Progenitor cell of endocrine pancreas (in vitro differentiated cells): ENCODE data around the gene DPP6. TPM values are rescaled to one million over a fixed set of nuclear protein-coding genes. Genes with fewer than 3 reads are reported as not detected.

ENCODE experiments used
- DNase-seq: peaks from one replicate; pipeline ENCODE4 v3.0.0; 2021; ENCODE audit warnings: low spot score; ENCODE audit not compliant: unreplicated experiment
- H3K27ac Mint-ChIP-seq: 2 replicates; pipeline ENCODE4 v1.8.0; 2021; ENCODE audit warnings: mild to moderate bottlenecking, moderate library complexity, mixed read lengths
- H3K27me3 Mint-ChIP-seq: 2 replicates; pipeline ENCODE4 v1.8.0; 2021; ENCODE audit warnings: mixed read lengths
- H3K36me3 Mint-ChIP-seq: 2 replicates; pipeline ENCODE4 v1.8.0; 2022; ENCODE audit warnings: mixed read lengths; ENCODE audit not compliant: insufficient read depth
- H3K4me1 Mint-ChIP-seq: 2 replicates; pipeline ENCODE4 v1.8.0; 2021; ENCODE audit warnings: low read depth, mixed read lengths
- H3K4me3 Mint-ChIP-seq: 2 replicates; pipeline ENCODE4 v1.8.0; 2021; ENCODE audit warnings: low read depth, mild to moderate bottlenecking, moderate library complexity, mixed read lengths
- H3K9me3 Mint-ChIP-seq: 2 replicates; pipeline ENCODE4 v1.8.0; 2021; ENCODE audit warnings: low read depth, mixed read lengths
- total RNA-seq: library from RNA; stranded (reverse); gene quantifications from 2 replicates; pipeline ENCODE4 v1.2.1, GENCODE V29; 2021
- TF ChIP-seq, protein P1 (sequence below): fragments of 200-600 bp; sonication (generic); IDR thresholded peaks from one replicate; pipeline ENCODE4 v1.5.0; 2021; ENCODE audit warnings: antibody characterized with exemption, mild to moderate bottlenecking; ENCODE audit not compliant: unreplicated experiment

DPP6 gene
- total RNA-seq, 1 donor from 2014 or later = 13.4 TPM

GRCh38 chr7:154183482-154183881 is 131.3 kb downstream of the DPP6 start:
- H3K9me3 Mint-ChIP-seq = no peaks in the 10 kb centered on the region
- no peak for DNase-seq
- H3K27ac Mint-ChIP-seq = no peak overlapping the region
- peaks cover 55% of the 10 kb centered on the region for H3K27me3 Mint-ChIP-seq
- H3K4me3 Mint-ChIP-seq = no peak overlapping the region
- H3K4me1 Mint-ChIP-seq = no peaks in the 10 kb centered on the region
- TF ChIP-seq, protein P1, sequence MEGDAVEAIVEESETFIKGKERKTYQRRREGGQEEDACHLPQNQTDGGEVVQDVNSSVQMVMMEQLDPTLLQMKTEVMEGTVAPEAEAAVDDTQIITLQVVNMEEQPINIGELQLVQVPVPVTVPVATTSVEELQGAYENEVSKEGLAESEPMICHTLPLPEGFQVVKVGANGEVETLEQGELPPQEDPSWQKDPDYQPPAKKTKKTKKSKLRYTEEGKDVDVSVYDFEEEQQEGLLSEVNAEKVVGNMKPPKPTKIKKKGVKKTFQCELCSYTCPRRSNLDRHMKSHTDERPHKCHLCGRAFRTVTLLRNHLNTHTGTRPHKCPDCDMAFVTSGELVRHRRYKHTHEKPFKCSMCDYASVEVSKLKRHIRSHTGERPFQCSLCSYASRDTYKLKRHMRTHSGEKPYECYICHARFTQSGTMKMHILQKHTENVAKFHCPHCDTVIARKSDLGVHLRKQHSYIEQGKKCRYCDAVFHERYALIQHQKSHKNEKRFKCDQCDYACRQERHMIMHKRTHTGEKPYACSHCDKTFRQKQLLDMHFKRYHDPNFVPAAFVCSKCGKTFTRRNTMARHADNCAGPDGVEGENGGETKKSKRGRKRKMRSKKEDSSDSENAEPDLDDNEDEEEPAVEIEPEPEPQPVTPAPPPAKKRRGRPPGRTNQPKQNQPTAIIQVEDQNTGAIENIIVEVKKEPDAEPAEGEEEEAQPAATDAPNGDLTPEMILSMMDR = no peak
- H3K36me3 Mint-ChIP-seq = no peaks in the 10 kb centered on the region

DNA sequence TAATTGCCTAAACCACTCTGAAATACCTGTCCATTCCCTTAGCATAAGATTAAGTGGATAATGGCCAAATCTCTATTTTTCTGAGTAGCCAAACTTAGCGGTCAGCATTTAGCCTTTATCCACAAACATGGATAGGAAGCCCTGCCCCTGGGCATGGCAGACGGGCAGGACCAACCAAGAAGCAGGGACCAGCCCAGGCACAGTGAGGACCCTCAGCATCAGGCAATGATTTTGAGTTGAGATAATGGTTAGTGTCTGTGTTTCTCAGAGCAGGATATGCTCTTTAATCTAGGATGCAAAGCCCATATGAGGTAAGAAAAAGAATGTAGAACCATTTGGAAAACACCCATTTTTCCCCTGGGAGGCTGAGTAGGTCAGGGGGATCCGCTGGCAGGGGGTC is 131.7 kb downstream of the DPP6 start:
- no peak for DNase-seq
- TF ChIP-seq, protein P1 = no peak
- peaks cover 55% of the 10 kb centered on the region for H3K27me3 Mint-ChIP-seq
- H3K27ac Mint-ChIP-seq = no peak overlapping the region
- H3K36me3 Mint-ChIP-seq = no peaks in the 10 kb centered on the region
- H3K4me3 Mint-ChIP-seq = no peak overlapping the region
- H3K4me1 Mint-ChIP-seq = no peaks in the 10 kb centered on the region
- no peaks in the 10 kb centered on the region for H3K9me3 Mint-ChIP-seq

- no peak overlapping the region for H3K4me3 Mint-ChIP-seq
- DNase-seq = no peak
- no peak overlapping the region for H3K27ac Mint-ChIP-seq
- peaks cover 47% of the 10 kb centered on the region for H3K27me3 Mint-ChIP-seq
- TF ChIP-seq, protein P1 = no peak
- no peaks in the 10 kb centered on the region for H3K9me3 Mint-ChIP-seq
- H3K36me3 Mint-ChIP-seq = no peaks in the 10 kb centered on the region
- H3K4me1 Mint-ChIP-seq = peaks cover 6% of the 10 kb centered on the region
Measured at GRCh38 chr7:154186811-154187210, 134.6 kb downstream of the DPP6 start.

DNA sequence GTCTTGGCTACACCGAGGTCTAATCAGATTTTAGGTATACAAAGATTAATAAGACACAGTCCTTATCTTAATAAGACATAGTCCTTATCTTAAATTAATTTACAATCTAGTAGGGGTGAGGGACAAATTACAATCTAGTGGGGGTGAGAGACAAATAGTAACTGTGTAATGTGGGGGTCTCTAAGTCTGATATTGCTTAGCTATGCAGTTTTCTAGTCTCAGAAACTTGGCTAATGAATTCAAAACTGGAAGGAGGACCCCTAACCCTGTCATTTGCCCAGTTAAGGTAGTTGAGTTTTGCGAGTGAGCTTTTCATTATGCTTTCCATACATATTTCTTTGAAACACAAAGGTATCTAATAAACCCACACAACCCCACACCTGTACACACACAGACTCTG is 136.1 kb downstream of the DPP6 start:
- H3K4me3 Mint-ChIP-seq = no peak overlapping the region
- TF ChIP-seq, protein P1 = no peak
- no peak overlapping the region for H3K27ac Mint-ChIP-seq
- no peaks in the 10 kb centered on the region for H3K36me3 Mint-ChIP-seq
- H3K4me1 Mint-ChIP-seq = peaks cover 6% of the 10 kb centered on the region
- DNase-seq = no peak
- H3K9me3 Mint-ChIP-seq = no peaks in the 10 kb centered on the region
- peaks cover 31% of the 10 kb centered on the region for H3K27me3 Mint-ChIP-seq

DNA sequence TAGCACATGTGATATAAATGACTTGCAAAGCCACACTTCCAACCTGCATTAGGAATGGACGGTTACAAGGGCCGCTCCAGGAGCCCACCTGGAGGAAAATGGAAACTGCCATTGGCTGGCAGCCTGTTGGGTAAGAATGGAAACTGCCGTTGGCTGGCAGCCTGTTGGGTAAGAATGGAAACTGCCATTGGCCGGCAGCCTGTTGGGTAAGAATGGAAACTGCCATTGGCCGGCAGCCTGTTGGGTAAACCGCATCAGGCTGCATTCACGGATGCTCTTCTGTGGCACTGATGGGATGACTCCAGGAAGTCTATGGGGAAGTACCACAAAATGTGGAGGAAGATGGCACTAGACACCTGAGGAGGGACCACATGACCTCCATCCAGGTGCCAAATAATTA is 143.1 kb downstream of the DPP6 start:
- peaks cover 18% of the 10 kb centered on the region for H3K27me3 Mint-ChIP-seq
- H3K36me3 Mint-ChIP-seq = no peaks in the 10 kb centered on the region
- TF ChIP-seq, protein P1 = no peak
- no peaks in the 10 kb centered on the region for H3K9me3 Mint-ChIP-seq
- no peak overlapping the region for H3K27ac Mint-ChIP-seq
- no peak overlapping the region for H3K4me3 Mint-ChIP-seq
- DNase-seq = no peak
- H3K4me1 Mint-ChIP-seq = peaks cover 8% of the 10 kb centered on the region
